ENCODE data around the gene FYCO1.

The FYCO1 gene

DNA sequence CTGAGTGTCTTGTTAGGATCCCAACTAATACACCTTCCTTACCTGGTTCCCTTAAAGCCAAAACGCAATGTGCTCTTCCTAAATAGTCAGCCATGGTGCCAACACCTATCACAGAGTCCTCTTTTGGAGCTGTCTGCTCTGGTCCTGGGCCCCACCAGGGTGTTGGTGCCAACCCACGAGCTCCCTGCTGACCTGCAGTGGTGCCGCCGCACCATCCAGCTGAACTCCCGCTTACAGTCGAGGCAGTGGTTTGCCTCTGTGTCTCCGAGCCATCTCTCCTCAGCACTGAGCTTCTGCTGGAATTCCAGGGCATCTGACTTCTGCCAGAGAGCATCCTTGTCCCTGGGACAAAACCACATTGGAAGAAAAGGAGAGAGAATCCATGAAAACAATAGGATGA is 36.4 kb downstream of the FYCO1 start:
- DNase-seq: no peak

DNA sequence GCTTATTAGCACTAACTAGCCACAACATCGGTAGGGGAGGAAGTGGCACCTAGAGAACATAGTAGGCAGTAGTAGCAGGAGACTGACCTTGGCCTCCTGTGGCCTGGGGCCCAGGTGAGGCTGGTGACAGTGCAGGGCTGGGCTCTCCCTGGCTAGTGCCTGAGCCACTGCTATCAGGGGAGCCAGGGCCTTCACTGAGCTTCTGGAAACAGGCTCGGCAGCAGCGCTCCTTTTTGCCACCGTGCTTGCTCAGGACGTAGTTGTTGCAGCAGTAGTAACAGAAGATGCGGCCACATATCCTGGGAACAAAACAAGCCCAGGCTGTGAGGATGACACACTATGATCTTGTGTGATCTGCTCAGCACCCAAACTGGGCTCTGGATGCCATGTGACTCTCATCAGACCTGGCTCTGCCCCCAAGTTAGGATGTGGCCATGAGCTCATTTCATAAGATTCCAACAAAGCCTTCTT is 37.3 kb downstream of the FYCO1 start:
- no peak for DNase-seq

- DNase-seq: no peak
These were observed 38.0 kb downstream of the FYCO1 start for GRCh38 chr3:45957586-45957985.

- no peak for DNase-seq
These were observed 39.9 kb downstream of the FYCO1 start for GRCh38 chr3:45955706-45956105.

- DNase-seq: no peak
These were observed 40.5 kb downstream of the FYCO1 start for GRCh38 chr3:45955017-45955647.

GRCh38 chr3:45954306-45954705 is 41.3 kb downstream of the FYCO1 start:
- DNase-seq: no peak

DNA sequence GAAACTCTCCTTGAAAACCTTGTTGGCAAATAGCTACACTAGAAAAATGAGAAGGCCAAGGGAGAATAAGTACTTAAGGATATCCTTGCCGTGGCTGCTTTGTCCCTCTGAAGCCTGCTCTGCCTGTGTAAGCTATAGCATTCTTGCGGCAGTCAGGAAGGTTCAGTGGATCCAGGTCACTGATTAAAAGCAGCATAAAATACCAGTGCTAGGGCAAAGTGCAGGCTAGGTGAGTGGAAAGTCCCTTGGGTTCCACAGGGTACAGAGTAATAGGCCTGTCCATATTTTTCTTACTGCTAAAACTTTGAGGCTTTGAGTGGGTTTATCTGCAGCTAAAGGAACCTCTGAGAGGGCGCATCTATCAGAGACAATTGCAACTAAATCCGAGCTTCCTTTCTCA is 42.1 kb downstream of the FYCO1 start:
- DNase-seq: no peak

DNA sequence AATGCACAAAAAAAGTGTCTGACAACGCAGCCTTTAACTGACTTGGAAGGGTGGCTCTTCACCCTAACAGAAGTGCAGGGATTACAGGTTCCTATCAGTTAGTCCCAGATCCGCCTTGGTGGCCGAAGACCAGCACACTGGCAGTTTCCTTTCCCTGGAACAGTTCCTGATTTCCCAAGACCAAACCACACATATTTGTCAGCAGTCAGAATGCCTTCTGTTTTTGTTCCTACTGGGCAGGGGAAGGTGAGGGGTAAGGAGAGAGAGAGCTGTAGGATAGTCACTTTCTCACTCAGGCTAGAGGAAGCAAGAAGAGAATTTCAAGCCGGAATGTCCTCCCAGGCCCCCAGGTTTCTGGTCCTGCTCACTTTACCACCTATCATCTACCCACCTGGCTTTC is 43.2 kb downstream of the FYCO1 start:
- DNase-seq: no peak

- DNase-seq: no peak
These were observed 43.7 kb downstream of the FYCO1 start for GRCh38 chr3:45951946-45952345.

- no peak for DNase-seq
These were observed 44.7 kb downstream of the FYCO1 start for GRCh38 chr3:45950686-45951600.

DNA sequence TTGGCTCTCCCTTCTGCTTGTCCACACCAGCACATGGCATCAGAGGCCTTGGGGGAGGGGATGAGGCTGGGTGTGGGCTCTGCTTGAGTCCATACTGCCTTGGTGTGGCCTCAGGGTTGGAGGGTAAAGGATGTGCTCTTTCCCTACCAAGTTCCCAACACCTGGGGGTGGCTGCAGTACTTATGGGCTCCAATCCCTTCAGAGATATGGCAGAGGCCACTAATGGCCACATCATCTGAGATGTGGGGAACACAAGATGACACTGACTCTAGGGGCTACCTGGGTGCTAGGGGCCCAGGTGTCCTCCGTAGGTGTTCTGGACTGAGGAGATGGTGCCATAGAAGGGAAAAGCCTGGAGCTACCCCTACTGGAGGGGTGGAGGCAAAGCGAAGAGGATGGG is 45.5 kb downstream of the FYCO1 start:
- DNase-seq: no peak

DNA sequence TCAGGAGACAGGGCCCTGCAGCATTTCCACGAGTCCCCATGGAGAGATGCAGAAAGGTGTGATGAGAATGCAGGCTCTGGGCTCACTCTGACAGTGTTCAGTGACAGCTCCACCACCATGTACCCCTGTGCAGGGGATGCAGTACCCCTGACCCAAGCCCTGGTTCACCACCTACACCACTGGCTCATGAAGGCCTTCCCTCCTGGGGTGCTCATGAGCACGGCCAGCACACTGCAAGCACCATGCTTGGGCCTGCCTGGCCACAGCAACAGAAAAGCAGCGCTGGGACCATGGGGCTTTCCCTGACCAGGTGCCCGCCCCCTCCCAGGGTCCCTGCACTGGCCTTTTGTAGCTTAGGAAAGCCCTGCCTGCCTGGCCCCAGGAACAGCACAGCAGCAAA is 46.2 kb downstream of the FYCO1 start:
- DNase-seq: no peak

DNA sequence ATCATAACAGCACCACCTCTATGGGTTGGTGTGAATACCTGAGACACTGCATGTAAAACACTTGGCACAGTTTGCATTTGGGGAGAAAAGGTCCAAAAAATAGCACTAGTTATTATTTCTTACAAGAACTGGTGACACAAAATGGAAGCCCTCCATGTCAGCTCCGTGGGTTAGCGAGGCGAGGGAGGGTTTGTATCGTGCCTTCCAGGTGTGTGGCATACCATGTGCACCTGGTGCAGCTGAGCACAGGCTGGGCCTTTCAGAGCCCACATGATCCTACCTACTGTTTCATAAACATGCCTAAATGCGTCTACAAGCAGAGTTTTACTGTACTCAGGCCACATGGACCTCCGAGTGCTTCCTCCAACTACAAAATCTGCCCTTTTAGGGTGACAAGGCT is 46.7 kb downstream of the FYCO1 start:
- DNase-seq: no peak

DNA sequence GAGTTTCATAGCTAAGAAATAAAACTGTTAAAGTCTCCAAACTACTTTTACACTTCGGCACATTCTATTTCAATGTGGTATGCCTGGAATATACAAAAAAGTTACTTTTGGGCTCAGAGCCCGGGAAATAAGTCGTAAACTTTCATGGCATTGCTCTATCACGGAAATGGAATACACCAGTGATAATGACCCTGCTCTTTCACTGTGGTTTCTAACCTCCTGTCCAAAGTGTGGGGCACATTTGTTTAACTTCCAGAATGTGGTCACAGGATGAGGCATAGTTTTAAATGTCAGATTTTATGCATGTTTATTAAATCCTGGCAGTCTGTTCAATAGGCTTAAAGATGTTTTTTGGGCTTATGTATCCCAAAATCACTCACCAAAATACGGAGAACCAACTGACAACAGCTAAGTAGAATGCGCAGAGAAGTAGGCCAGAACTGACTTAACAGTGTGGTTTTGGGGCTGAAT is 47.3 kb downstream of the FYCO1 start:
- DNase-seq: no peak

DNA sequence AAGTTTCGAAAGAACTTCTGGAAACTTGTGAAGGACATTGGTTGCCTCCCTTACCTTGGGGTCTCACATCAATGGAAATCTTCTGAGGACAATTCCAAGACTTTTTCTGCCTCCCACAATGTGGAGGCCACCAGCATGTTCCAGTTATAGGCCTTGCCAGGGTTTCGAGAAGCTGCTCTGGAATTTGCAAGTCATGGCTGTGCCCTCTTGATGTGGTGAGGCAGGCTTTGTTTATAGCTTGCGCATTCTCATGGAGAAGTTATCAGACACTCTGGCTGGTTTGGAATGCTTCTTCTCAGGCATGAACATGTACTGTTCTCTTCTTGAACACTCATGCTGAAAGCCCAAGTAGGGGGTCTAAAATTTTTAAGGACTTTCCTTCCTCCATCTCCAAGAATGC is 48.3 kb downstream of the FYCO1 start:
- no peak for DNase-seq

DNA sequence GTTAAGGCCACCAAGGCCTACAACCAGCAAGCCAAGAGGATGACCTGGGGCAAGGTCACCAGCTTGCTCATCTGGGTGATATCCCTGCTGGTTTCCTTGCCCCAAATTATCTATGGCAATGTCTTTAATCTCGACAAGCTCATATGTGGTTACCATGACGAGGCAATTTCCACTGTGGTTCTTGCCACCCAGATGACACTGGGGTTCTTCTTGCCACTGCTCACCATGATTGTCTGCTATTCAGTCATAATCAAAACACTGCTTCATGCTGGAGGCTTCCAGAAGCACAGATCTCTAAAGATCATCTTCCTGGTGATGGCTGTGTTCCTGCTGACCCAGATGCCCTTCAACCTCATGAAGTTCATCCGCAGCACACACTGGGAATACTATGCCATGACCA is 48.7 kb downstream of the FYCO1 start:
- no peak for DNase-seq

GRCh38 chr3:45946307-45946706 is 49.3 kb downstream of the FYCO1 start:
- DNase-seq: no peak

GRCh38 chr3:45944830-45945620 is 50.6 kb downstream of the FYCO1 start:
- no peak for DNase-seq

- DNase-seq: no peak
These were observed 52.3 kb downstream of the FYCO1 start, which contains the start of gene CXCR6 for GRCh38 chr3:45943207-45943846. Gene CXCR6, plus strand, starts transcription at chr3:45943464. Its CDS starts 3,018 bp downstream, at chr3:45946482.

DNA sequence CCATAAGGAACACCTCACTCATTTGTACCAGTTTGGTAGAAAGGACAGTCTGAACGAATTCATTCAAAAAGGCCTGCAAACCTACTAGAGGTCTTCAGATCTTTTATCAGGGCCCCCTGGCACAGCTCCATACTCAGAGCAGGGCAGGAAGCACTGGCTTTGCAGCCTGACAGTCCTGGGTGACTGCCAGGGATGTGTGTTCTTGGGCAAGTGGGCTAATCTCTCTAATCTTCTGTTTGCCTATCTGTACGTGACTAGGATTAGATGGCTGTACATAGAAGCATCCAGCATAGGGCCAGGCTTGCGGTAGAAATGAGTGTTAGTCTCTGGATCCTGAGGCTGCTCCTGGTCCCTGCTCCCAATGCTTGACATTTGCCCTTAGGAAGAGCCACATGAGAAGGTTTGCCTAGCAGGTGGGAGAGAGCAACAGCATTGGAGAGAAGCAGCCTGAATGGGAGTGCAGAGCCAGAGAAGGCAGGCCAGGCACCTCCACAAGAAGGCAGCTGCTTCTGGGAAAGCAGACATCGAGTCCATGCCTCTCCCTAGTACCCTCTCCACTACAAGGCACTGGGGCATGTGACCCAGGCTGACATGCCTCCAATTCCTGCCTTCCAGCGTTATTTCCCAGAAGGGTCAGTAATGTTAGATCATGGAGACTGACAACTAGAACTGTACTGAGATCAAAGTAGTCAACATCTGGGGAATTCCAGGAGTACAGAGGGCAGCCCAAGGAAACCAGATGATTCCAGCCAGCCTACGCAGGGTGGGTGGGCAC is 53.4 kb downstream of the FYCO1 start:
- DNase-seq: no peak

GRCh38 chr3:45940781-45941365 is 54.8 kb downstream of the FYCO1 start:
- DNase-seq: no peak
